Colon (tissue), 2 donors: ENCODE measurements around the gene ZFYVE16.
"Not testable (repeated sequence)": the region's sequence is repeated elsewhere in the genome, so short reads cannot be mapped to it uniquely, and the experiment has no call there.

ENCODE experiments used
- FAIRE-seq: peaks from 2 replicates; lab custom pipeline; 2012; peaks lifted over from hg19 to GRCh38; lab: Jason Lieb, UNC
- donor health status: control.
- donor health status: control.

Gene ZFYVE16

GRCh38 chr5:80407735-80408483 is at the start of gene ZFYVE16:
Gene ZFYVE16 (plus strand): TSS chr5:80408064. CDS start chr5:80434148, 26,084 bp downstream.
- no peak for FAIRE-seq

GRCh38 chr5:80360914-80361444 is 46.9 kb upstream of the ZFYVE16 start:
- FAIRE-seq, result no peak

GRCh38 chr5:80364892-80365291 is 43.0 kb upstream of the ZFYVE16 start:
- FAIRE-seq, result no peak

DNA sequence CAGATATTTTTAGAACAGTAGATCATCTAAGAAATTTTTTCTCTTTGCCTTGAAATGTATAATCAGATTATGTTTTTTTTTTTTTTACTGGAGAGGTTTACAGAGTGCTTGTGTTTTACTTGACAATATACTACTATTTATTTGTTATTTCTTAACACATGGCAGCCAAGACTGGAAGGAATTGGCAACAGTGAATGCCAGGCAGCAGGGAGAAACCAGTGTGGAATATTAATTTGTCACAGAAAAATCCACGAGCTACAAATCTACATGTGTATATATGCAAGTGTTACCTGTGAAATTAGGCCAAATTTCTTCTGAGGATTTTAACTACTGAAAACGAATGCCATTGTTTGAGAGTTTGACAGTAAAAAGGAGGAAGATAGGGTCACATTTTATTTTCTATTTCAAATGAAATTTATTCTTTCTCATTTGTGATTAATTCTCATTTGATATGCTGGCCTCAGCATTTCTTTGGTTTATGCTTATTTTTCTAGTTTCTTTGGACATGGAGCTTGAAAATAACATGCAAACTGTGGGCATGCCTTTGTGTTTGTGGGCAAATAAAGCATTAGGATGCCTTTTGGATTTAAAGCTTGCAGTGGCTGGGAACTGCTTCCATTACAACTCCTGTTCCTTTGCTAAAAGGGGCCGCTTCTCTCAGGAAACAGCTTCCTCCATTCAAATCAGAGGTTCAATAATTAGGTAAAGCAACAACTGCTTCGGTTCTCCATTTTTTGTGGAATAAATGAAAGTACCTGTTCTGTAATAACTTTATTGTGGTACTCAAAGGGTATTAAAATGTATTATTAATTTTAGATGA is 39.0 kb upstream of the ZFYVE16 start:
- FAIRE-seq, result no peak

DNA sequence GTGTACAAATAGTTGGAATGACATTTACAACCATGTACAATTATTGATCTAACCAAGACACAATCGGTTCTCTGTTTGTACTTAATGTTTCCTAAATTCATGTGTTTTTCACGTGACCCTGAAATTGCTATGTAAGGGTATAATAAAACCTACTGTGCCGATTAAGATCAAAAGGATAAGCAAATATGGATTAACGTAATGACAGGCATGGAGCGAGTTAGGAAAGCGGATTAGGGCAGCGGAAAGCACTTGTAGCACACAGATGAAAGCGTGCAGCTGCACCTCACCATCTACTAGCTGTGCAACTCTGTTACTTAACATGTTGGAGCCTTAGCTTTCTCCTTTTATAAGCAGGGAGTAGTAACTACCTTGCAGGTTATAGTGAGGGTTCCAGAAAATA is 38.3 kb upstream of the ZFYVE16 start:
- no peak for FAIRE-seq

DNA sequence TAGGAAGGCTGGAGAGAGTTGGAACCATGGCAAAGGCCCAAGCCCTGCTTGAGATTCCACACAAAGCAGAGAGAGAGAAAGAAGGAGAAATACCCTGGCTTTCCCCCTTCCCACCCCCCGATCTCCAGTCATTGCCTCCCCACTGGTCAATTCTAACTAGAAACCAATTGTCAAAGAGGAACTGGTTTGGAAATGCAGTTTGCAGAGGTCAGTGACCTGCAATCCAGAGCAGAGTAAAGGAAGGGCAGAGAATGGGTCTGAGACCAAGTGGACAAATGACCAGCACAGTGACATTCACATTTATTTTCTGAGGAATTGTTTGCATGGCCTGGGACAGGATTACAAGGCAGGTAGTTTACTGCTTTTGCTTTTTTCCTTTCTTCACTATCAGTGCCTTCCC is 37.5 kb upstream of the ZFYVE16 start:
- no peak for FAIRE-seq

- no peak for FAIRE-seq
These were observed 35.1 kb upstream of the ZFYVE16 start for GRCh38 chr5:80372780-80373179.

GRCh38 chr5:80374188-80374587 is 33.7 kb upstream of the ZFYVE16 start:
- FAIRE-seq, result no peak

GRCh38 chr5:80376557-80376956 is 31.3 kb upstream of the ZFYVE16 start:
- no peak for FAIRE-seq

DNA sequence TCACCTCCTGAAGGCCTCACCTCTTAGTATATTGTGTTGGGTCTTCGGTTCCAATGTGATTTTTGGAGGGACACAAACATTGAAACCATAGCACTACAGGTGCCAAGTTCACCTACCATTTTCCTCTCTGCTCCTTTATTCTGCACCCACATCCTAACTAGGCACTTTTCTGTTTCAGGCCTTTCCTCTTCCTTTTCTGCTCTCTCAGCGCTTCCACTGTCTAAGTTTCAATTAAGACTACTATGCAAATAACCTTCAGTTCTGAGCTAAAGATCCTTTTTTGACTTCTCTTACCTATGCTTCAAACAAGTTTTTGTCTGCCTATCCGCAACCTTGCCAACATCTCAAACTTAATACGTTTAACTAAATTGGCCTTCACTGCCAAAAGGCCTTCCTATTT is 25.4 kb upstream of the ZFYVE16 start:
- FAIRE-seq, result no peak

DNA sequence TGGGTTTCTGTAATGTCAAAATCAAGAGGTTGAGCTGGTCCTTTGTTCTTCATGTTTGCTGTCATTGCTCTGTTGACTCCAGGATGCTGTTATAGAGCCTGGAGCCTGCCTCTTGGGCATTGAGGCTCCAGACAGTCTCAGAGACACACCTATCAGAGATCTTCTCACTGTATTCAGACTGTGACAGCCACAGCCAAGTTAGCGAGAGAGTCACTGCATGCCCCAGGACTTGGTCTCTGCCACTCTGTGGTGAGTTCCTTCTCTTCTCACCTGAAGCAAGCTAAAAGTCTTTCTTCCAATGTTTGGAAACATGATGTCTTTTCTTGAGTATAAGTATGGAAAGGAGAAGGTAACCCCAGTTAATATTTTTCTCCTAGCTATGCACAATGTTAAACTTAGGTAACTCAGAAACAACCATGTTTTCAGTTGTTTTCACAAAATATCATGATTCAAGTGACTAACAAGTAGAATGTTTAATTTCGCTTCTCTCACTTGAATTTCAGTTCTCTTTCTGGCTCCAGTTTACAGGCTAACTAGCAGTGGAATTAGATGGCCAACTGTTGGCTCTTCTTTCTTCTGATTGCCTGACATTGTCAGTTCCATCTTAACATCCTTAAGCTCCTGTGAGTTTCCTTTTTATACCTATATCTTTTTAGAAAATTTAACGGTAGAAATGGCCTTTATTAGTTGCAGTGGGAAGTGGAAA is 20.6 kb upstream of the ZFYVE16 start:
- FAIRE-seq, result no peak

DNA sequence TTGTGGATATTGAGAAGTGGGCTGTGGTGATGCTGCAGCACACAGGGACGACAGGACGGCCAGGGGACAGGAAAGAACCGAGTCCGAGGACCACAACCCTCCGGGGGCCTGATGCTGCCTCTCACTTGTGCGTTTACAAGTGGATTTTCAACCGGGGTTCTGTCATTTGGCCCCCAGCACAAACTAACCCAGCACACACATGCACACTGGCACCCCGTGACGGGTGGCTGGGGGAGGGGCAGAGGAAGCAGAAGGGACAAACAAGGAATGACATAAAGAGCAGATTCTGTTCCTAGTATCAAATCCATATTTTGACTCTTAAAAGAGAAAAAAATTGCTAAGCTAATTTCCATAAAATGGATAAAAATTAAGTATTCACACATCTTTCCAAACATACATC is 18.3 kb upstream of the ZFYVE16 start:
- no peak for FAIRE-seq

DNA sequence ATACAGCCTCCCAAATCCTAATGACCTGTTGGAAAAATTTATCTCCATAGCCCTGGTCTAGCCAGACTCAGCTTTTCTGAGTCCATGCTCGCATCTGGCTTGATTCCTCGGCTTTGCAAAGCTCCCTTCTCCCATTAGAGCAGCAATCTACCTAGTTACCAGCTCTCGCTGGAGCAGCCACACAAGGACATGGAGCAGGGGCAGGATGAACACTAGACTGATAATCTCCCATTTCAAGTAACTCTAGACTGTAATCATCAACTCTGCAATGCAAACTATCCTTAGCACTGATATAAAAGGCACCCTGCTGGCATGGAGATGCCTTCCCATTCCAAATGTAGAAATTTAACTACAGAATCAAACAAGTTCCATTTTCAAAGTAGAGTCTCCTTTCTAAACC is 17.5 kb upstream of the ZFYVE16 start:
- FAIRE-seq, result not testable (repeated sequence)

- not testable (repeated sequence) for FAIRE-seq
These were observed 16.6 kb upstream of the ZFYVE16 start for GRCh38 chr5:80391267-80391666.

- FAIRE-seq, result no peak
These were observed 8.2 kb upstream of the ZFYVE16 start for GRCh38 chr5:80399526-80400239.

- FAIRE-seq, result not testable (repeated sequence)
These were observed 7.5 kb upstream of the ZFYVE16 start for GRCh38 chr5:80400368-80400767.

- FAIRE-seq, result no peak
These were observed 4.1 kb upstream of the ZFYVE16 start for GRCh38 chr5:80403782-80404181.

DNA sequence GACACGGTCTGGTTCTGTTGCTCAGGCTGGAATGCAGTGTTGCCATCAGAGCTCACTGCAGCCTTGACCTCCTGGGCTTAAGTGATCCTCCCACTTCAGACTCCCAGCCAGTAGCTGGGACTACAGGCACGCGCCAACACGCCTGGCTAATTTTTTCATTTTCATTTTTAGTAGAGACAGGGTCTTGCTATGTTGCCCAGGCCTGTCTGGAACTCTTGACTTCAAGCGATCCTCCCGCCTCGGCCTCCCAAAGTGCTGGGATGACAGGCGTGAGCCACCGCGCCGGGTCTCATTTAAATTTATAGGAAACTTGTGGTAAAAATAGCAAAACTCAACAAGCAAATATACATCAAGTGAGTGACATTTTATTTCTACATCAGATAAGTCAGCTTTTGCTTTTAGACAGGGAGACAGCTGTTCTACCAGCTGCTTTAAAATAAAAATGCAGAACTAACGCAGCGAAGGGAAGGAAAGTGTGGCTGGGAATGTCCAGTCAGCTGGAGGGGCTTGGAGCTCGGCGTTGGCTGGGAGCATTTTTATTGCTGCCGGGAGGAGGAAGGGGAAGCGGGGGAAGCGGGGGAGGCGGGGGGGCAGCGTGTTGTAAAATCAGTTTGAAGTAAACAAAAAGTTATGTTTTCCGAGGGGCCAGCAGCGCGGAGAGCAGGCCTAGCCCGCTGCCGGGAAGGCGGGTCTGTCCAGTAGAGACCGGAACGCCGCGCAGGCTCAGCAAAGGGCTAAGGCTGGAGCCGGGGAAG is 707 bp upstream of the ZFYVE16 start:
- no peak for FAIRE-seq

- peak; percentile 10 for FAIRE-seq
These were observed 861 bp downstream of the ZFYVE16 start for GRCh38 chr5:80408484-80409366.

- FAIRE-seq, result no peak
These were observed 1.6 kb downstream of the ZFYVE16 start for GRCh38 chr5:80409367-80409966.
